Measurements from ENCODE around the gene ZNF804B.

- no peak for TF ChIP-seq POLR2A (IDR thresholded peaks at IDR 0.05)
- TF ChIP-seq CTCF (IDR thresholded peaks at IDR 0.05), result no peak
These were observed 264.4 kb downstream of the ZNF804B start for GRCh38 chr7:89023877-89024276.

All from adrenal gland (tissue), 5 donors.